Measurements from ENCODE around the gene AGFG2. TPM values are rescaled to one million over a fixed set of nuclear protein-coding genes. Genes with fewer than 3 reads are reported as not detected.

AGFG2 gene
- total and polyA plus RNA-seq, 2 of the 13 experiments (the other 11 are each of a cell fraction or from before 2014, with no cell fraction given): 125 to 132 TPM

DNA sequence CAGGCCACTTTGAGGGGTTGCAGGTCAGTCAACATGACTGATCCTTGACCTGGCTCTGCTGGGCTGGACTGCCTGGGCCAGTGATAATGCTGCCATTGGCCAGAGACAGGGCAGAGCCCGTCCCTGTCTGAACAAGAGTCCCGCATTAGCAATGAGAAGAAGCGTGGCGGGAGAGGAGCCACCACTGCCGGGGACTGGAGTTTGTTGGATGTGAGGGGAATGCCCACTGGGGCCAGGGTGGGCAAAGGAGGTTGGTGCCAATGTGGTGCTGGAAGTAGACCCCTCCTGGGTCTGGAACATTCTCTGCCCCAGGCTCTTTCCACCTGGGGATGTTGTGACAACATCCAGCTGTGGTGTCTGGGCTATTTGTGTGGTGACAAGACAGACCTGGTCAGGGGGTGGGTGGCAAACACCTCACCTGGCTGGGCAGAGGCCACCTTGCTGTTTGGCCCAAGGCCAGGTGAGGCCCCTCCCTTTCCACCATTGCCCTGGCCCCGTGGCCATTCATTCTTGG lies 27.1 kb downstream of the AGFG2 start (continued):
- TF ChIP-seq, protein P1, sequence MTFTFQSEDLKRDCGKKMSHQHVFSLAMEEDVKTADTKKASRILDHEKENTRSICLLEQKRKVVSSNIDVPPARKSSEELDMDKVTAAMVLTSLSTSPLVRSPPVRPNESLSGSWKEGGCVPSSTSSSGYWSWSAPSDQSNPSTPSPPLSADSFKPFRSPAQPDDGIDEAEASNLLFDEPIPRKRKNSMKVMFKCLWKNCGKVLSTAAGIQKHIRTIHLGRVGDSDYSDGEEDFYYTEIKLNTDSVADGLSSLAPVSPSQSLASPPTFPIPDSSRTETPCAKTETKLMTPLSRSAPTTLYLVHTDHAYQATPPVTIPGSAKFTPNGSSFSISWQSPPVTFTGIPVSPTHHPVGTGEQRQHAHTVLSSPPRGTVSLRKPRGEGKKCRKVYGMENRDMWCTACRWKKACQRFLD (CRISPR knock-in tag; IDR thresholded peaks at IDR 0.05; ENCODE audit: borderline replicate concordance): no peak
- no peak for TF ChIP-seq PRPF4 (IDR thresholded peaks at IDR 0.05; ENCODE audit: low read depth, low read length, poor library complexity, severe bottlenecking)
- TF ChIP-seq, protein P2, sequence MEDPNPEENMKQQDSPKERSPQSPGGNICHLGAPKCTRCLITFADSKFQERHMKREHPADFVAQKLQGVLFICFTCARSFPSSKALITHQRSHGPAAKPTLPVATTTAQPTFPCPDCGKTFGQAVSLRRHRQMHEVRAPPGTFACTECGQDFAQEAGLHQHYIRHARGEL (CRISPR knock-in tag; IDR thresholded peaks at IDR 0.05): no peak
- no peak for TF ChIP-seq GMEB2 (CRISPR knock-in tag; IDR thresholded peaks at IDR 0.05; ENCODE audit: low read depth)
- TF ChIP-seq ZNF124 (CRISPR knock-in tag; IDR thresholded peaks at IDR 0.05): no peak
- TF ChIP-seq ZNF550 (CRISPR knock-in tag; IDR thresholded peaks at IDR 0.05; ENCODE audit: borderline replicate concordance): no peak
- no peak for TF ChIP-seq ETV6 (CRISPR knock-in tag; conservative IDR thresholded peaks at IDR 0.05)

DNA sequence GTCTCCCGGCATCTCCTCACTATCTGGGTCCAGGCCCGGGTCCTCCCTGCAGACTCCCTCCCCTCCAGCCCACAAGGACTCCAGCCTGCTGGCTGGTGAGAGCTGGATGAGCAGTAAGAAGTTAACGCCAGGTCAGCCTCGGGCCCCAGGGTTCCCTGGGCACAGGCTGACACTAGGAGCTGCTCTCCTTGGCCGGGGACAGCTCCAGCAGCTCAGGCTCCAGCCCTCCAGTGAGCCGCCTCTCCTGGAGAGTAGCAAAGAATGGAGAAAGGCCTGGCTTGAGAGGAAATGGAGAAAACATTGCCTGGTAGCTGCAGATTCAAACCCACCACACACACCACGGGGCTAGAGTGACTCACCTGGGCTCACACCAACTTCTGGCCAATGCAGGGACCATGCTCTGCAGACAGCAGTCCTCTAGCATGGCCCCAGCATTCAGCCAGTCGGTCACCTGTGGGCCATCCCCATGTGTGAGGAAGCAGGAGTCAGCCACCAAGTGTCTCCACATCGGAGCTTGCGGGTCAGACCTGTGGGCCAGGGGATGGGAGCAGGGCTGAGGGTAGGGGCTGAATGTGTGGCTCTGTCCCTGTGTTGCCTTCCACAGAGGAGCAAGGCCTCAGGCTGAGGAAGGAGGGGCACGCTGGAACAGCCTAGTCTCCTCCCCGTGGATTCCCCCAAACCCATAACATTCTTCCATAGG lies 28.2 kb downstream of the AGFG2 start:
- Histone ChIP-seq H2AFZ (ENCODE audit: low read length) (no peak overlapping the region), H4K20me1 (ENCODE audit: insufficient read depth, low read length) (peaks cover 14% of the 10 kb centered on the region; the same call in 1 of the 2 replicates), H3K79me2 (ENCODE audit: insufficient read depth, low read length) (no peaks in the 10 kb centered on the region), H3K9ac (ENCODE audit: insufficient read depth, low read depth, low read length) (peak overlapping the region; percentile 73), H3K4me3 (replicated peaks in 1 of 3; ENCODE audit: insufficient read depth in 1 of 3, low read depth in 2 of 3, low read length in 3 of 3) (no peak overlapping the region; a peak in 1 of 6 replicates), H3K27ac (ENCODE audit: extremely low read length, insufficient read depth, low read length) (peak overlapping the region; percentile 99), H3K4me1 (ENCODE audit: insufficient read depth, low read length) (peaks cover 100% of the 10 kb centered on the region), H3K9me3 (ENCODE audit: low read length) (no peaks in the 10 kb centered on the region), H3K27me3 (ENCODE audit: control insufficient read depth in 1 of 2, insufficient read depth in 2 of 2, low read length in 2 of 2) (no peaks in the 10 kb centered on the region), H3K4me2 (ENCODE audit: low read depth, low read length) (peak overlapping the region; percentile 57), H3K36me3 (replicated peaks in 1 of 2; ENCODE audit: control insufficient read depth in 1 of 2, insufficient read depth in 2 of 2, low read length in 2 of 2) (peaks cover 17 to 35% of the 10 kb centered on the region in 2 experiments)
- intact Hi-C loops (cut with micrococcal nuclease; ENCODE audit: unreplicated experiment): no loop called here
- no peak for DNase-seq (ENCODE audit: low spot score)
- in situ Hi-C loops (cut with HindIII; ENCODE audit: extremely low pct_ligation_motif_present, low pct_unique_long_range_greater_than_20kb): loop anchor here (5.0 kb wide), 1 partner anchor 80 kb away; no protein-coding TSS in a partner anchor
- FAIRE-seq: no peak
- WGBS (ENCODE audit: low lambda C conversion rate): 62% methylated on average over 8 of the region's 12 CpGs
- ChIA-PET POLR2A (interaction anchor here (1.7 to 3.6 kb wide), 4 partner anchors 18 to 89 kb away, joined by 8 to 33 read pairs (median 12); partner anchors contain the start of genes AGFG2, FBXO24, LRCH4 and MOSPD3), CTCF (ENCODE audit: low intra/inter-chr PET ratio, low total read pairs) (no interaction called here)
- no peak; the same call in 1 of the 3 replicates for ATAC-seq
- TSS peak; percentile 15 for BruUV-seq (replicated peaks)
- TF ChIP-seq ZSCAN31 (CRISPR knock-in tag; IDR thresholded peaks at IDR 0.05; ENCODE audit: low read depth) (no peak), ZNF768 (CRISPR knock-in tag; IDR thresholded peaks at IDR 0.05) (no peak), GMEB1 (CRISPR knock-in tag; IDR thresholded peaks at IDR 0.05; ENCODE audit: borderline replicate concordance) (0 out of 2 replicates have a peak, but pooled peaks have one; percentile 5), ZNF850 (CRISPR knock-in tag; conservative IDR thresholded peaks at IDR 0.05) (no peak), ZNF234 (CRISPR knock-in tag; conservative IDR thresholded peaks at IDR 0.05) (peak; percentile 85; the same call in 1 of the 2 replicates), SP140L (CRISPR knock-in tag; IDR thresholded peaks at IDR 0.05; ENCODE audit: borderline replicate concordance) (no peak), ZKSCAN8 (CRISPR knock-in tag; IDR thresholded peaks at IDR 0.05; ENCODE audit: borderline replicate concordance) (no peak)
- TF ChIP-seq, protein P3, sequence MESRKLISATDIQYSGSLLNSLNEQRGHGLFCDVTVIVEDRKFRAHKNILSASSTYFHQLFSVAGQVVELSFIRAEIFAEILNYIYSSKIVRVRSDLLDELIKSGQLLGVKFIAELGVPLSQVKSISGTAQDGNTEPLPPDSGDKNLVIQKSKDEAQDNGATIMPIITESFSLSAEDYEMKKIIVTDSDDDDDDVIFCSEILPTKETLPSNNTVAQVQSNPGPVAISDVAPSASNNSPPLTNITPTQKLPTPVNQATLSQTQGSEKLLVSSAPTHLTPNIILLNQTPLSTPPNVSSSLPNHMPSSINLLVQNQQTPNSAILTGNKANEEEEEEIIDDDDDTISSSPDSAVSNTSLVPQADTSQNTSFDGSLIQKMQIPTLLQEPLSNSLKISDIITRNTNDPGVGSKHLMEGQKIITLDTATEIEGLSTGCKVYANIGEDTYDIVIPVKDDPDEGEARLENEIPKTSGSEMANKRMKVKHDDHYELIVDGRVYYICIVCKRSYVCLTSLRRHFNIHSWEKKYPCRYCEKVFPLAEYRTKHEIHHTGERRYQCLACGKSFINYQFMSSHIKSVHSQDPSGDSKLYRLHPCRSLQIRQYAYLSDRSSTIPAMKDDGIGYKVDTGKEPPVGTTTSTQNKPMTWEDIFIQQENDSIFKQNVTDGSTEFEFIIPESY (CRISPR knock-in tag; IDR thresholded peaks at IDR 0.05): no peak
